ENCODE data around the gene NKX2-8. TPM values are rescaled to one million over a fixed set of nuclear protein-coding genes. Genes with fewer than 3 reads are reported as not detected.

The NKX2-8 gene
- total and polyA plus RNA-seq, 11 donors = not detected

GRCh38 chr14:36591482-36591881 lies 9.1 kb upstream of the NKX2-8 start:
- H3K4me1 ChIP-seq = no peaks in the 10 kb centered on the region
- no peak overlapping the region for H3K27ac ChIP-seq
- DNase-seq = no peak
- no peaks in the 10 kb centered on the region for H3K9me3 ChIP-seq
- no peak for ATAC-seq
- TF ChIP-seq POLR2A (IDR thresholded peaks at IDR 0.05) = no peak
- TF ChIP-seq CTCF (IDR thresholded peaks at IDR 0.05) = no peak
- no peak overlapping the region for H3K4me3 ChIP-seq
- no peaks in the 10 kb centered on the region for H3K36me3 ChIP-seq
- intact Hi-C loops (cut with DNase I) = loop anchor here in 1 of 10 donors (5.0 kb wide), 1 partner anchor 34 kb away; no protein-coding TSS in a partner anchor
- peaks cover 7 to 90% (median 56%) of the 10 kb centered on the region in 9 donors for H3K27me3 ChIP-seq

- H3K4me3 ChIP-seq = no peak overlapping the region
- DNase-seq (no peak), ATAC-seq (no peak)
- no peaks in the 10 kb centered on the region for H3K4me1 ChIP-seq
- 10 to 16% (median 14%) methylated on average over 7 of the region's 7 CpGs for WGBS, 4 donors
- intact Hi-C loops (cut with DNase I) = no loop called here
- H3K9me3 ChIP-seq = no peaks in the 10 kb centered on the region
- H3K27me3 ChIP-seq = peaks cover 12 to 92% (median 61%) of the 10 kb centered on the region in 9 donors
- H3K36me3 ChIP-seq = no peaks in the 10 kb centered on the region
- H3K27ac ChIP-seq = no peak overlapping the region
- TF ChIP-seq CTCF (IDR thresholded peaks at IDR 0.05) (no peak), POLR2A (IDR thresholded peaks at IDR 0.05) (no peak)
Observed at GRCh38 chr14:36588788-36589187, 6.4 kb upstream of the NKX2-8 start.

DNA sequence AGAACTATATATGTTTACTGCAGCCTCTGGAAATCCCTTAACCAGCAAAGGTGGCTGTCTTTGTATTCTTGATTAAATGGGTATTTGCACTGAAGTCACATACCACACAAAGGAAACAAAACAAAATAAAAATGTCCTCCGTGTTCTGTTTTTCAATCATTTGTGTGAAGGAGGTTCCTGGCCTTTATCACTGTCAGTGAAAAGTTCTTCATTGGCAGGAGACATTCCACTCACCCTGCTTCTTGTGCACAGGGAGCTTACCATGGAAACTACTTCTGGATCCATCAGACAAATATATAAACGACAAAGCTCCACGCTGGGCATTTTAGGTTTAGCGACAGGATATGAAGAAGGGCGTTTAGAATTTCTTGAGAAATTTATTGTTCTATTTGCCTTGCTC lies 5.7 kb upstream of the NKX2-8 start:
- peaks cover 0 to 4% (median 0%) of the 10 kb centered on the region in 12 donors for H3K4me1 ChIP-seq
- ATAC-seq (no peak), DNase-seq (no peak)
- no peak overlapping the region for H3K4me3 ChIP-seq
- no peaks in the 10 kb centered on the region for H3K36me3 ChIP-seq
- intact Hi-C loops (cut with DNase I) = no loop called here
- H3K9me3 ChIP-seq = no peaks in the 10 kb centered on the region
- peaks cover 15 to 94% (median 63%) of the 10 kb centered on the region in 9 donors for H3K27me3 ChIP-seq
- 6 to 20% (median 9%) methylated on average over 5 of the region's 5 CpGs for WGBS, 4 donors
- H3K27ac ChIP-seq = no peak overlapping the region
- TF ChIP-seq POLR2A (IDR thresholded peaks at IDR 0.05) (no peak), CTCF (IDR thresholded peaks at IDR 0.05) (no peak)

DNA sequence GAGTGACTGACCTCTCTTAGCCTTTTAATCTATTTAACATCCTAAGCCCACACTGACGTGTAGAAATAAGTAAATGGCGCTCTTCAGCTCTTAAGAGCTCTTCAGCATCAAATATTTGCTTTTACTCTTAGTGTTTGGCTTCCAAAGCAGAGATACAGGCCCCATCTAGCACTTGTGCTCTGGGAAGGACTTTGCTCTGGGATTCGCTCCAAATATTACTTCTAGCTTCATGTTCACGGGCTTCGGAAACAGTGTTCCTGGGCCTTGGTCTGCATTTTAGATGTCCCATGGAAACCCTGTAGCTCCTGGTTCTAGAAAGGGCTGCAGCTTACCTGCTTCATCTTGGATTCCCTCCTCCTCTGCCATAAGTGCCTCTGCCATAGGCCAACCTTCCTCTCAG lies 2.7 kb upstream of the NKX2-8 start:
- intact Hi-C loops (cut with DNase I) = no loop called here
- Histone ChIP-seq H3K4me1 (peaks cover 3 to 33% (median 13%) of the 10 kb centered on the region in 12 donors), H3K27me3 (peaks cover 36 to 96% (median 68%) of the 10 kb centered on the region in 9 donors), H3K9me3 (no peaks in the 10 kb centered on the region), H3K36me3 (no peaks in the 10 kb centered on the region), H3K4me3 (no peak overlapping the region), H3K27ac (no peak overlapping the region)
- no peak for TF ChIP-seq CTCF (IDR thresholded peaks at IDR 0.05)
- TF ChIP-seq POLR2A (IDR thresholded peaks at IDR 0.05) = no peak
- ATAC-seq = no peak
- 33 to 45% (median 39%) methylated on average over 5 of the region's 5 CpGs for WGBS, 4 donors
- DNase-seq = no peak
